ENCODE data around the gene FGF21. TPM values are rescaled to one million over a fixed set of nuclear protein-coding genes. Genes with fewer than 3 reads are reported as not detected.
A peak's percentile ranks its signal among the peaks of the same experiment; 100 is the strongest.

Gene FGF21
- total RNA-seq, 1 donor from 2014 or later = not detected

GRCh38 chr19:48731452-48731851, 23.9 kb upstream of the FGF21 start:
- Mint-ChIP-seq H3K9me3 (ENCODE audit: unreplicated experiment) (no peaks in the 10 kb centered on the region), H3K4me1 (ENCODE audit: unreplicated experiment) (peaks cover 42% of the 10 kb centered on the region), H3K27me3 (ENCODE audit: unreplicated experiment) (peaks cover 18% of the 10 kb centered on the region), H3K36me3 (ENCODE audit: low read depth, unreplicated experiment) (peaks cover 65% of the 10 kb centered on the region), H3K4me3 (ENCODE audit: unreplicated experiment) (peak overlapping the region; percentile 18), H3K27ac (ENCODE audit: unreplicated experiment) (peak overlapping the region; percentile 0)
- DNase-seq (ENCODE audit: low spot score) = no peak
- no peak for TF ChIP-seq CTCF (IDR thresholded peaks at IDR 0.05; ENCODE audit: unreplicated experiment)

DNA sequence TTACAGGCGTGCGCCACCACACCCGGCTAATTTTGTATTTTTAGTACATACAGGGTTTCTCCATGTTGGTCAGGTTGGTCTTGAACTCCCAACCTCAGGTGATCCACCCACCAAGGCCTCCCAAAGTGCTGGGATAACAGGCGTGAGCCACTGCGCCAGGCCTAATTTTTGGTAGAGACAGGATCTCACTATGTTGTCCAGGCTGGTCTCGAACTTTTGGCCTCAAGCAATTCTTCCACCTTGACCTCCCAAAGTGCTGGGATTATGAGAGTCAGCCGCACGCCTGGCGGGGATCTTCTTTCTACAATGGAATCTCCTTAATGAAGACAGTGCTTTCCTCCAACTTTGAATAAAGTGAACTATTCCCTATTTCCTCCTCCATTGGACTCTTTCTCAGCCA, 20.7 kb upstream of the FGF21 start:
- peaks cover 26% of the 10 kb centered on the region for H3K27me3 Mint-ChIP-seq (ENCODE audit: unreplicated experiment)
- H3K27ac Mint-ChIP-seq (ENCODE audit: unreplicated experiment) = no peak overlapping the region
- H3K4me1 Mint-ChIP-seq (ENCODE audit: unreplicated experiment) = peaks cover 36% of the 10 kb centered on the region
- DNase-seq (ENCODE audit: low spot score) = no peak
- peak overlapping the region; percentile 80 for H3K4me3 Mint-ChIP-seq (ENCODE audit: unreplicated experiment)
- no peaks in the 10 kb centered on the region for H3K9me3 Mint-ChIP-seq (ENCODE audit: unreplicated experiment)
- H3K36me3 Mint-ChIP-seq (ENCODE audit: low read depth, unreplicated experiment) = peaks cover 65% of the 10 kb centered on the region
- TF ChIP-seq CTCF (IDR thresholded peaks at IDR 0.05; ENCODE audit: unreplicated experiment) = no peak

GRCh38 chr19:48735031-48735615, 20.2 kb upstream of the FGF21 start:
- peaks cover 62% of the 10 kb centered on the region for H3K36me3 Mint-ChIP-seq (ENCODE audit: low read depth, unreplicated experiment)
- H3K27me3 Mint-ChIP-seq (ENCODE audit: unreplicated experiment) = peaks cover 28% of the 10 kb centered on the region
- no peak for TF ChIP-seq CTCF (IDR thresholded peaks at IDR 0.05; ENCODE audit: unreplicated experiment)
- H3K9me3 Mint-ChIP-seq (ENCODE audit: unreplicated experiment) = no peaks in the 10 kb centered on the region
- DNase-seq (ENCODE audit: low spot score) = no peak
- peak overlapping the region; percentile 80 for H3K4me3 Mint-ChIP-seq (ENCODE audit: unreplicated experiment)
- H3K27ac Mint-ChIP-seq (ENCODE audit: unreplicated experiment) = no peak overlapping the region
- peaks cover 36% of the 10 kb centered on the region for H3K4me1 Mint-ChIP-seq (ENCODE audit: unreplicated experiment)

DNA sequence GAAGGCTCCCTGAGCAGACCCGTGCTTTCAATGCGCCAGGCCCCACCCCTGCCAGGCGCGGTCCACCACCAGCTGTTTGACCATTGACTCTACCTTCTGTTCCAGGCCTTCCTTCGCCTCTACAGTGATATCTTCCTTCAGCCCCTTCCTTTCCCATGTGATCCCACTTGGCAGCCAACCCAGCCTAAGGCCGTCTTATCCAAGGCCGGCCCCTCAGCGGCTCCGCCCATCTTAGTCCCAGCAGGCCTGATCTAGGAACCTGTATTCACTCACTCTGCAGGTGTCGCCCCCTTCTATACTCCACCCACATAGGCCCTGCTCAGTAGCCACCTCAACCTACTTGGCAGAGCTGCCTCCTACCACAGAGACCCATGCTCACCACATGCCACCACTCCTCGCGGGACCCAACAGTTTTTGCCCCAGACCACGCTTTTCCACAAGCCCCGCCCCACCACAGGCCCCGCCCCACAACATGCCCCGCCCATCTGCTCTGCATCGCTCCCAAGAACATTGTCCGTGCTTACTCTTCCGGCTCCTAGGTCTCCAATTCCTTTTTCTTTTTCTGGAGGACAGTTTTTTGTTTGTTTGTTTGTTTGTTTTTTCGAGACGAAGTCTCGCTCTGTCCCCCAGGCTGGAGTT, 17.8 kb upstream of the FGF21 start:
- Mint-ChIP-seq H3K4me3 (ENCODE audit: unreplicated experiment) (peak overlapping the region; percentile 99), H3K27ac (ENCODE audit: unreplicated experiment) (peak overlapping the region; percentile 80), H3K27me3 (ENCODE audit: unreplicated experiment) (peaks cover 27% of the 10 kb centered on the region), H3K9me3 (ENCODE audit: unreplicated experiment) (no peaks in the 10 kb centered on the region), H3K4me1 (ENCODE audit: unreplicated experiment) (peaks cover 35% of the 10 kb centered on the region), H3K36me3 (ENCODE audit: low read depth, unreplicated experiment) (peaks cover 42% of the 10 kb centered on the region)
- TF ChIP-seq CTCF (IDR thresholded peaks at IDR 0.05; ENCODE audit: unreplicated experiment) = no peak
- DNase-seq (ENCODE audit: low spot score) = no peak
